WI38 (cell line): Measurements from ENCODE around the gene E2F4.

Experiments used
- H3K4me3 ChIP-seq: 2 replicates; pipeline ENCODE4 v1.5.1; 2011; ENCODE audit warnings: low read depth, mild to moderate bottlenecking, control low read depth, low read length
- TF ChIP-seq, protein P1 (sequence below): IDR thresholded peaks from 2 replicates; pipeline ENCODE4 v1.5.1; 2012; ENCODE audit warnings: low read depth, mild to moderate bottlenecking, control low read depth, low read length

Gene E2F4, protein sequence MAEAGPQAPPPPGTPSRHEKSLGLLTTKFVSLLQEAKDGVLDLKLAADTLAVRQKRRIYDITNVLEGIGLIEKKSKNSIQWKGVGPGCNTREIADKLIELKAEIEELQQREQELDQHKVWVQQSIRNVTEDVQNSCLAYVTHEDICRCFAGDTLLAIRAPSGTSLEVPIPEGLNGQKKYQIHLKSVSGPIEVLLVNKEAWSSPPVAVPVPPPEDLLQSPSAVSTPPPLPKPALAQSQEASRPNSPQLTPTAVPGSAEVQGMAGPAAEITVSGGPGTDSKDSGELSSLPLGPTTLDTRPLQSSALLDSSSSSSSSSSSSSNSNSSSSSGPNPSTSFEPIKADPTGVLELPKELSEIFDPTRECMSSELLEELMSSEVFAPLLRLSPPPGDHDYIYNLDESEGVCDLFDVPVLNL

DNA sequence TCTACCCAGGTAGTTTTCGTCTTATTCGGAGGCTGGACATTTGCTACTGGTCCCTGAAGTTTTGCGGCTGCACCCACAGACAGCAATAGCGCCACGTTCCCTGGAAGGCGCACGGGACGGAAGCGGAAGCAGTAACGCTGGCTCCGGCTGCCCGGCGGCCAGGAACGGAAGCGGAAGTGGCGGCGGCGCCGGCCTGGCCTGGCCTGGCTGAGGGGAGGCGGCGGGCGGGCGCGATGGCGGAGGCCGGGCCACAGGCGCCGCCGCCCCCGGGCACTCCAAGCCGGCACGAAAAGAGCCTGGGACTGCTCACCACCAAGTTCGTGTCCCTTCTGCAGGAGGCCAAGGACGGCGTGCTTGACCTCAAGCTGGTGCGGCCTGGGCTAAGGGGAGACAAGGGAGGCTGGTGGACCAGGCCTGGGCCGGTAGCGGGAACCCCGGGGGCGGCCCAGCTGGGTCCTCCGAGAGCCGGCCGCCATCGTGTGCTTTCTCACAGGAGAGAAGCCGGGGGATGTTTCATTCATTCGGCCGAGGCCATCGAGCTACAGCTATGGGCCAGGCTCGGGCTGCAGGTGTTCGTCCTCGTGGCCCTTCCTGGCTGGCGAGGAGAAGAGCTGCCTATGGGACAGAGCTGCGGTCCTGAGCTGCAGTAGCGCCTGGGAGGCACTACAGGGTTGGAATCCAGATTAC is at the start of gene E2F4:
E2F4 (plus strand) TSS at position 161 of the 687 bp plus-strand sequence; CDS start at position 234, 73 bp downstream.
- peak within 1 kb of the TSS; percentile 97 for H3K4me3 ChIP-seq
- TF ChIP-seq, protein P1, sequence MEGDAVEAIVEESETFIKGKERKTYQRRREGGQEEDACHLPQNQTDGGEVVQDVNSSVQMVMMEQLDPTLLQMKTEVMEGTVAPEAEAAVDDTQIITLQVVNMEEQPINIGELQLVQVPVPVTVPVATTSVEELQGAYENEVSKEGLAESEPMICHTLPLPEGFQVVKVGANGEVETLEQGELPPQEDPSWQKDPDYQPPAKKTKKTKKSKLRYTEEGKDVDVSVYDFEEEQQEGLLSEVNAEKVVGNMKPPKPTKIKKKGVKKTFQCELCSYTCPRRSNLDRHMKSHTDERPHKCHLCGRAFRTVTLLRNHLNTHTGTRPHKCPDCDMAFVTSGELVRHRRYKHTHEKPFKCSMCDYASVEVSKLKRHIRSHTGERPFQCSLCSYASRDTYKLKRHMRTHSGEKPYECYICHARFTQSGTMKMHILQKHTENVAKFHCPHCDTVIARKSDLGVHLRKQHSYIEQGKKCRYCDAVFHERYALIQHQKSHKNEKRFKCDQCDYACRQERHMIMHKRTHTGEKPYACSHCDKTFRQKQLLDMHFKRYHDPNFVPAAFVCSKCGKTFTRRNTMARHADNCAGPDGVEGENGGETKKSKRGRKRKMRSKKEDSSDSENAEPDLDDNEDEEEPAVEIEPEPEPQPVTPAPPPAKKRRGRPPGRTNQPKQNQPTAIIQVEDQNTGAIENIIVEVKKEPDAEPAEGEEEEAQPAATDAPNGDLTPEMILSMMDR = no peak

- TF ChIP-seq, protein P1 = no peak
- H3K4me3 ChIP-seq = no peak overlapping the region
Observed at GRCh38 chr16:67142342-67142741, 49.6 kb upstream of the E2F4 start.

GRCh38 chr16:67144943-67145342 is 47.0 kb upstream of the E2F4 start:
- no peak overlapping the region for H3K4me3 ChIP-seq
- TF ChIP-seq, protein P1 = no peak

DNA sequence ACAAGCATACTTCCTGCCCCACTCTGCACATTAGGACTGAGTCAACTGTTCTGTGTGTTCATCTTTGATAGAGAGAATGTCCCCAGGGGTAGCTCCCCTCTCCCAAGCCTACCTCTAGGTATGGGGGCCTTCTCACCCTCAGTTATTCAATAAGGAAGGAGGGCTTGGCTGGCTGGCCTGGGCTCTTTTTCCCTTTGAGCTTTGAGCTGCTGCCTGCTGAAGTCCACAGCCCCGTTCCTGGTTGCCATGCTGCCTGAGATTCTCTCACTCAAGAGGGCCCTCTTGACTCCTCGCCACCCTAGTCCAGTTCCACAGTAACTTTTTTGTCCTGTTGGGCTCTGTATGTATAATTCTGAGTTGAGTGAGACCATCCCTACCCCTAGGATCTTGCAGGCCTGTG is 46.2 kb upstream of the E2F4 start:
- TF ChIP-seq, protein P1 = no peak
- H3K4me3 ChIP-seq = no peak overlapping the region

DNA sequence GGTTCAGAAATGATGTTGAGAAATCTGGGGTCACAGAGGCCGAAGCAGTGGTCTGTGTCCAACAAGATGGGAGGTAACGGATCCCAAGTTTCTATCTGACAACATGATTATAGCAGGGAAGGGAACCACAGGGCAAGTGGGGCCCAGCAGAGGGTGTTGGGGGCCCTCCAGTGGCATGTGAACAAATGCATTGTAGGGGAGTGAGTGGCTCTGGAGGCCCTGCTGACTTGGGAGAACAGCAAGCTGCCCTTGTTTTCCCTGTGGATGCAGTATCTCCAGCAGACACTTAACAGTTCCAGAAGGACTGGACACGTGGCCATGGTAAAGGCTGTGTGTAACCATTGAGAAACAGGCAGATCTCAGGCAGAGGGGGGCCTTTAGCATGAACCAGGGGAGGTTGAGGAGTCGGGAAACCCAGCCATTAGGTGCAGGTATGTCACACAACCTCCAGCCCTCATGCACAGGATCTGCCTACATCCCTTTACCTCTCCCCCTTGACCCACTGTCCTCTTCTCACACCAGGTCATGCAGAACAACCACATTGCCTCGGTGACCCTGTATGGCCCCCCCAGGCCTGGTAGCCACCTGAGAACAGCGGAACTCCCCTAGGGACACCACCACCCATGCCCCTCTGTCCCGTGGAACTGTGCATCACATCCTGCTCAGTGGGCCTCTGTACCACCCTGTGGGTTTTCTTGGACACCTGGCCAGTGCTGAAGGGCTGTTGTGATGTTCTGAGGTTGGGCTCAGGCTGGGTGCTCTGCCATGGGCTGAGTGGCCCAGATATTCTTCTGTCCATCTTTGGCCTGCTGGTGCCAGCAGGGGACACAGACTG is 45.2 kb upstream of the E2F4 start:
- H3K4me3 ChIP-seq = no peak overlapping the region
- TF ChIP-seq, protein P1 = no peak

GRCh38 chr16:67147437-67148140 is 44.4 kb upstream of the E2F4 start:
- TF ChIP-seq, protein P1 = no peak
- no peak overlapping the region for H3K4me3 ChIP-seq
